Upper lobe of left lung (tissue), 4 donors: ENCODE measurements around the gene NR3C1.

Experiments
- CTCF ChIP-seq, 6 experiments: fragments of 450-650 bp in 4 of 6; fragments of 200-600 bp in 2 of 6; sonication (generic) in 2 of 6; IDR thresholded peaks; one replicate each; pipeline ENCODE4 v1.5.1; 2016 to 2019; ENCODE audit warnings: antibody characterized with exemption in 6 of 6
- POLR2A ChIP-seq, 4 donors: fragments of 450-650 bp; IDR thresholded peaks; one replicate each; pipeline ENCODE4 v1.5.1; 2016 to 2017; ENCODE audit warnings: antibody characterized with exemption in 4 of 4, mild to moderate bottlenecking in 2 of 4

GRCh38 chr5:143397302-143398052 is 6.0 kb downstream of the NR3C1 start:
- TF ChIP-seq CTCF (IDR thresholded peaks at IDR 0.05) (no peak), POLR2A (IDR thresholded peaks at IDR 0.05) (no peak)
